Measurements from ENCODE around the gene TRIM28.
"Not testable (repeated sequence)": the region's sequence is repeated elsewhere in the genome, so short reads cannot be mapped to it uniquely, and the experiment has no call there.

GRCh38 chr19:58507602-58508223 lies 36.2 kb upstream of the TRIM28 start:
- TF ChIP-seq CTCF (IDR thresholded peaks at IDR 0.05; ENCODE audit: poor library complexity); EZH2 (IDR thresholded peaks at IDR 0.05; ENCODE audit: borderline replicate concordance): not testable (repeated sequence)

Data from hepatocyte (in vitro differentiated cells).